Activated T-helper 2 cell treated with anti-CD3 and anti-CD28 coated beads, Interferon-gamma antibody, Interleukin-2, Interleukin-4, amounts not matched to agents 10 μg/mL and 5 μg/mL and 100 μg/mL, durations not matched to agents 14 hours and 24 hours and 36 hours (primary cell): ENCODE measurements around the gene L1CAM. TPM values are rescaled to one million over a fixed set of nuclear protein-coding genes. Genes with fewer than 3 reads are reported as not detected.

Experiments
- DNase-seq: peaks from one replicate; pipeline ENCODE4 v3.0.0; 2021; ENCODE audit warnings: low spot score
- H3K27ac Mint-ChIP-seq: one replicate; pipeline ENCODE4 v1.8.0; 2021; ENCODE audit warnings: mixed read lengths
- H3K27me3 Mint-ChIP-seq: one replicate; pipeline ENCODE4 v1.8.0; 2021; ENCODE audit warnings: low read depth, mixed read lengths
- H3K36me3 Mint-ChIP-seq: one replicate; pipeline ENCODE4 v1.8.0; 2021; ENCODE audit warnings: low read depth, mixed read lengths
- H3K4me1 Mint-ChIP-seq: one replicate; pipeline ENCODE4 v1.8.0; 2021; ENCODE audit warnings: low read depth, mixed read lengths
- H3K4me3 Mint-ChIP-seq: one replicate; pipeline ENCODE4 v1.8.0; 2021; ENCODE audit warnings: low read depth, mild to moderate bottlenecking, moderate library complexity, mixed read lengths
- H3K9me3 Mint-ChIP-seq: one replicate; pipeline ENCODE4 v1.8.0; 2021; ENCODE audit warnings: mixed read lengths
- intact Hi-C: fragments of 100-400 bp; cut with micrococcal nuclease; formaldehyde crosslinking; loops from one replicate; pipeline ENCODE4 v1.15.1; 2023
- total RNA-seq: library from RNA; stranded (reverse); gene quantifications from 2 replicates; pipeline ENCODE4 v1.2.3, GENCODE V29; 2022

L1CAM gene
- total RNA-seq, 1 donor from 2014 or later, result 0.98 TPM

- no peak for DNase-seq
- Mint-ChIP-seq H3K9me3 (no peaks in the 10 kb centered on the region), H3K36me3 (peaks cover 2% of the 10 kb centered on the region), H3K27ac (no peak overlapping the region), H3K4me3 (no peak overlapping the region), H3K4me1 (peaks cover 22% of the 10 kb centered on the region), H3K27me3 (no peaks in the 10 kb centered on the region)
- intact Hi-C loops, result no loop called here
Measured at GRCh38 chrX:153905481-153906095, 19.6 kb upstream of the L1CAM start.

- Mint-ChIP-seq H3K27ac (peak within 1 kb of the TSS; percentile 58), H3K9me3 (no peaks in the 10 kb centered on the region), H3K27me3 (no peaks in the 10 kb centered on the region), H3K4me1 (peaks cover 23% of the 10 kb centered on the region), H3K36me3 (no peaks in the 10 kb centered on the region), H3K4me3 (no peak within 1 kb of the TSS)
- intact Hi-C loops, result no loop called here
- no peak for DNase-seq
Measured at GRCh38 chrX:153903991-153904957, 18.3 kb upstream of the L1CAM start, which contains the start of gene AVPR2. AVPR2 (plus strand) TSS chrX:153904673; CDS start chrX:153905146, 473 bp downstream.

GRCh38 chrX:153903238-153903980 lies 17.4 kb upstream of the L1CAM start:
- Mint-ChIP-seq H3K27ac (peak overlapping the region; percentile 58), H3K4me3 (no peak overlapping the region)
- intact Hi-C loops, result no loop called here

GRCh38 chrX:153902385-153902784 lies 16.4 kb upstream of the L1CAM start:
- H3K4me3 Mint-ChIP-seq, result no peak overlapping the region
- H3K36me3 Mint-ChIP-seq, result no peaks in the 10 kb centered on the region
- H3K27me3 Mint-ChIP-seq, result peaks cover 1% of the 10 kb centered on the region
- intact Hi-C loops, result no loop called here
- DNase-seq, result no peak
- no peaks in the 10 kb centered on the region for H3K9me3 Mint-ChIP-seq
- peaks cover 23% of the 10 kb centered on the region for H3K4me1 Mint-ChIP-seq
- H3K27ac Mint-ChIP-seq, result no peak overlapping the region

More at GRCh38 chrX:153903238-153903980, 17.4 kb upstream of the L1CAM start:
- no peak for DNase-seq
- Mint-ChIP-seq H3K4me1 (peaks cover 23% of the 10 kb centered on the region), H3K27me3 (no peaks in the 10 kb centered on the region), H3K36me3 (no peaks in the 10 kb centered on the region), H3K9me3 (no peaks in the 10 kb centered on the region)

- peak overlapping the region; percentile 55 for H3K27ac Mint-ChIP-seq
- H3K9me3 Mint-ChIP-seq, result no peaks in the 10 kb centered on the region
Measured at GRCh38 chrX:153901753-153902140, 15.8 kb upstream of the L1CAM start.

GRCh38 chrX:153900831-153901752 lies 15.1 kb upstream of the L1CAM start:
- Mint-ChIP-seq H3K27me3 (peaks cover 1% of the 10 kb centered on the region), H3K9me3 (no peaks in the 10 kb centered on the region), H3K27ac (peak overlapping the region; percentile 18), H3K36me3 (no peaks in the 10 kb centered on the region), H3K4me3 (no peak overlapping the region), H3K4me1 (peaks cover 23% of the 10 kb centered on the region)
- DNase-seq, result peak; percentile 56
- intact Hi-C loops, result no loop called here

More at GRCh38 chrX:153901753-153902140, 15.8 kb upstream of the L1CAM start:
- Mint-ChIP-seq H3K4me1 (peaks cover 23% of the 10 kb centered on the region), H3K27me3 (peaks cover 1% of the 10 kb centered on the region), H3K36me3 (no peaks in the 10 kb centered on the region), H3K4me3 (no peak overlapping the region)
- intact Hi-C loops, result no loop called here
- DNase-seq, result no peak

GRCh38 chrX:153897899-153898298 lies 11.9 kb upstream of the L1CAM start:
- peaks cover 9% of the 10 kb centered on the region for H3K27me3 Mint-ChIP-seq
- no peak overlapping the region for H3K4me3 Mint-ChIP-seq
- intact Hi-C loops, result no loop called here
- H3K36me3 Mint-ChIP-seq, result no peaks in the 10 kb centered on the region
- H3K27ac Mint-ChIP-seq, result no peak overlapping the region
- no peaks in the 10 kb centered on the region for H3K9me3 Mint-ChIP-seq
- H3K4me1 Mint-ChIP-seq, result peaks cover 13% of the 10 kb centered on the region
- DNase-seq, result no peak

- no peak for DNase-seq
- Mint-ChIP-seq H3K27me3 (peaks cover 38% of the 10 kb centered on the region), H3K4me3 (no peak overlapping the region), H3K27ac (no peak overlapping the region), H3K36me3 (no peaks in the 10 kb centered on the region), H3K9me3 (no peaks in the 10 kb centered on the region), H3K4me1 (peaks cover 4% of the 10 kb centered on the region)
- intact Hi-C loops, result no loop called here
Measured at GRCh38 chrX:153889123-153889522, 3.1 kb upstream of the L1CAM start.

GRCh38 chrX:153888344-153888743 lies 2.4 kb upstream of the L1CAM start:
- DNase-seq, result no peak
- no peaks in the 10 kb centered on the region for H3K9me3 Mint-ChIP-seq
- peaks cover 4% of the 10 kb centered on the region for H3K4me1 Mint-ChIP-seq
- H3K27ac Mint-ChIP-seq, result no peak overlapping the region
- H3K27me3 Mint-ChIP-seq, result peaks cover 36% of the 10 kb centered on the region
- H3K4me3 Mint-ChIP-seq, result no peak overlapping the region
- intact Hi-C loops, result no loop called here
- H3K36me3 Mint-ChIP-seq, result no peaks in the 10 kb centered on the region

GRCh38 chrX:153887385-153887784 lies 1.4 kb upstream of the L1CAM start:
- H3K36me3 Mint-ChIP-seq, result no peaks in the 10 kb centered on the region
- H3K9me3 Mint-ChIP-seq, result no peaks in the 10 kb centered on the region
- no peak overlapping the region for H3K27ac Mint-ChIP-seq
- H3K4me3 Mint-ChIP-seq, result no peak overlapping the region
- H3K27me3 Mint-ChIP-seq, result peaks cover 31% of the 10 kb centered on the region
- DNase-seq, result no peak
- peaks cover 4% of the 10 kb centered on the region for H3K4me1 Mint-ChIP-seq
- intact Hi-C loops, result no loop called here

- no peak for DNase-seq
- H3K27me3 Mint-ChIP-seq, result peaks cover 32% of the 10 kb centered on the region
- H3K4me3 Mint-ChIP-seq, result peak overlapping the region; percentile 27
- H3K27ac Mint-ChIP-seq, result no peak overlapping the region
- peaks cover 4% of the 10 kb centered on the region for H3K4me1 Mint-ChIP-seq
- intact Hi-C loops, result no loop called here
- no peaks in the 10 kb centered on the region for H3K36me3 Mint-ChIP-seq
- no peaks in the 10 kb centered on the region for H3K9me3 Mint-ChIP-seq
Measured at GRCh38 chrX:153886915-153887314, 942 bp upstream of the L1CAM start.
